HG03196 (cell line): ENCODE measurements around the gene IFT22.
A peak's percentile ranks its signal among the peaks of the same experiment; 100 is the strongest.
"Not testable (repeated sequence)": the region's sequence is repeated elsewhere in the genome, so short reads cannot be mapped to it uniquely, and the experiment has no call there.

Experiments
- ATAC-seq: cut with Tn5 transposase; IDR thresholded peaks from one replicate; pipeline ENCODE4 v1.9.1; 2021; ENCODE audit not compliant: unreplicated experiment

Gene IFT22

GRCh38 chr7:101321491-101322401 is at the start of gene IFT22:
Gene IFT22, minus strand, starts transcription at chr7:101321812. Its CDS starts 103 bp downstream, at chr7:101321709.
- ATAC-seq: peak; percentile 92

- no peak for ATAC-seq
Measured at GRCh38 chr7:101370836-101371235, 49.2 kb upstream of the IFT22 start.

- no peak for ATAC-seq
Measured at GRCh38 chr7:101368422-101369165, 47.0 kb upstream of the IFT22 start.

- no peak for ATAC-seq
Measured at GRCh38 chr7:101367676-101368075, 46.1 kb upstream of the IFT22 start.

- no peak for ATAC-seq
Measured at GRCh38 chr7:101365956-101366355, 44.3 kb upstream of the IFT22 start.

DNA sequence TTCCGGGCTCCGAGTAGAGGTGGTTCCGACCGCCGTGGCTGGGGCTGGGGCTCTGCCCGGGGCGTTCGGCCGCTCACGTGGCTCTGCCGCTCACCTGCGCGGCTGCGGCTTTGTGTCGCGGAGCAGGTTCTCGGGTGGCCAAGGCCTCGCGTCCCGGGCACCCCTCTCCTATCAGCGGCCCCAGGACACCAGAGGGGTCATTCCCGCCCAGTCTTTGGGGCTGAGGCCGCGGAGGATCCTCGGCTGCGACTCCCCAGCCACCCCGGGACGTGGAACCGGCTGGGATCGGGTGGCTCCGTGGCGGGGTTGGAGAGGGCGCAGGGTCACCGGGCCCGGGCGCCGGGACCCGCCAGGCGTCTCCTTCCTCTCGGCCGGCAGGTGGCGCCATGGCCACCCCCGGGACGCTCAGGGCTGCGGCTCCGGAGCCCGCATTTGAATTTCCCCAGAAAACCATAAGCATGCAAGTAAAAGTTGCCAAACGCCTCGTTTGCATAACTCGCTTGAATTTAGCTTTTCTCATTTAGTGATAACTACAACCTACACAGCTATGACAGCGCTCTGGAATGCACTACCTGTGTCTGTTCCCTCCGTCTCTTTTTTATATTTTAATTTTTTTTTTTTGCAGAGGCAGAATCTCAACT is 42.2 kb upstream of the IFT22 start:
- ATAC-seq: no peak

GRCh38 chr7:101363196-101363733 is 41.7 kb upstream of the IFT22 start:
- ATAC-seq: no peak

DNA sequence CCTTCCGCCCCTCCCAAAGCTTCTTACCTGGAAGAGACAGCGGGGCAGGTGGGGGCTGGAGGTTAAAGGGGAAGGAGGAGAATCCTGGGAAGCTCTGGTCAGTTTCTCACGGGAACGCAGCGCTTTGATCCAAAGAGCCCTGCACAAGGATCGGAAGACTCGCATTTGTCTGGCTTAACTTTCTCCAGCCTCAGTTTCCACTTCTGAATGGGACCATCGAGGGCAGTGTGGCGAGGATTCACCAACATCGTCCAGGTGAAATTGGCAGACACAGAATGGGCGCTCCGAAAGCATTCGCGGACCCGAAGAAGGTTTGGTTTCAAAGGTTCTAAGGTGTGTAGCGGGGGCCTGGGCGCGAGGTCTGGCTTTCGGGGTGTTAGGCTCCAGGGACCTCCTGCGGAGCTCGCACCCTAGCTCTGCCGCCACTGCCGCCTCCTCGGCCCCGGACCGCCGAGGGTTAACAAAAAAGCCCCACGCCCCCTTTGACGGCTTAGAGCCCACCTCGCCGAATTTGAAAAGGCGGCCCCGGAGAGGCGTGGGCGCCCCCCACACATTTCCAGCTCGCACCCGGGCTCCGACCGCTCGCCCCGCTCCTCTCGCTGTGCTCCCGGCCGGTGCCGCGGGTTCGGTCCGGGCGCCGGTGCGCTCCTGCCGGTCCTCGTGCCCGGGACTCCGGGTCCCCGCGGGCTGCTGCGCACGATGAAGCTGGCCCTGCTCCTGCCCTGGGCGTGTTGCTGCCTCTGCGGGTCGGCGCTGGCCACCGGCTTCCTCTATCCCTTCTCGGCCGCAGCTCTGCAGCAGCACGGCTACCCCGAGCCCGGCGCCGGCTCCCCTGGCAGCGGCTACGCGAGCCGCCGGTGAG is 41.0 kb upstream of the IFT22 start, which contains the start of gene COL26A1:
COL26A1 (plus strand) TSS at position 542 of the 862 bp plus-strand sequence; CDS start at position 700, 158 bp downstream.
- ATAC-seq: no peak

- ATAC-seq: no peak
Measured at GRCh38 chr7:101357433-101357832, 35.8 kb upstream of the IFT22 start.

GRCh38 chr7:101352920-101353308 is 31.3 kb upstream of the IFT22 start:
- no peak for ATAC-seq

DNA sequence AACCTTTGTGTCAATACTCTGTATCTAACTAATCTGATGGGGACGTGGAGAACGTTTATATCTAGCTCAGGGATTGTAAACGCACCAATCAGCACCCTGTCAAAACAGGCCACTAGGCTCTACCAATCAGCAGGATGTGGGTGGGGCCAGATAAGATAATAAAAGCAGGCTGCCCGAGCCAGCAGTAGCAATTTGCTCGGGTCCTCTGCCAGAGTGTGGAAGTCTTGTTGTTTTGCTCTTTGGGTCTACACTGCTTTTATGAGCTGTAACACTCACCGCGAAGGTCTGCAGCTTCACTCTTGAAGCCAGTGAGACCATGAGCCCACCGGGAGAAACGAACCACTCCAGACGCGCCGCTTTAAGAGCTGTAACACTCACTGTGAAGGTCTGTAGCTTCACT is 27.7 kb upstream of the IFT22 start:
- ATAC-seq: not testable (repeated sequence)

- ATAC-seq: not testable (repeated sequence)
Measured at GRCh38 chr7:101348456-101349067, 26.9 kb upstream of the IFT22 start.

DNA sequence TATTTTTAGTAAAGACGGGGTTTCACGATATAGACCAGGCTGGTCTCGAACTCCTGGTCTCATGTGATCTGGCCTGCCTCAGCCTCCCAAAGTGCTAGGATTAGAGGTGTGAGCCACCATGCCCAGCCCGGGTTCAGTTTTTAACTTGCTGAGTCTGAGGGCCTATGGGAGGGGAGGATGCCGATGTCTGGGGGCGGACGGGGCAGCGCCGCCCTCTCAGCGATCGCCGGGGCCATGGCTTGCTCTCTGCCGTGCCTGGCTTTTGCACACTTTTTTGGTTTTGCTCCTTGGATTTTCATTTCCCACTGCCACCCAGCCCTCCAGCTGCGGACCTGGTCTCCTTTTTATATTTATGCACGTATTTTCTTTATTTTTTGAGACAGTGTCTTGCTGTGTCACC is 25.9 kb upstream of the IFT22 start:
- no peak for ATAC-seq

GRCh38 chr7:101342892-101343291 is 21.3 kb upstream of the IFT22 start:
- ATAC-seq: no peak

DNA sequence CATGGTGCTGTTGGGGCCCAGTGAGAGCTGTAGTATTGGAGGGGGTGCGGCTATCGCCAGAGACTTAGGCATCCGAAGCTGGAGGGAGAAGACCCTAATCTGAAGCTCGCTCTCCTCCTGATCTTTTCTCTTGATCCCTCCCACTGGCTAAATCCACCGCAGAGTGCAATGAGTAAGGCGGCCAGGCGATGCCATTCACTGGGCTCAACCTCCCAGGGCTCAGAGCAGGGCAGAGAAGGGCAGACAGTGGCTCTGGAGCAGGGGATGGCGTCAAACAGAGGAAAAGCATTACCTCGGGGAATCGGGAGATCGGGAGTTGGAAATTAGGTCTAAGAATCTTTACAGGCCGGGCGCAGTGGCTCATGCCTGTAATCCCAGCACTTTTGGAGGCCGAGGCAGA is 18.8 kb upstream of the IFT22 start:
- ATAC-seq: no peak

- no peak for ATAC-seq
Measured at GRCh38 chr7:101333912-101334311, 12.3 kb upstream of the IFT22 start.

GRCh38 chr7:101332026-101332425 is 10.4 kb upstream of the IFT22 start:
- no peak for ATAC-seq

- ATAC-seq: no peak
Measured at GRCh38 chr7:101330011-101330484, 8.4 kb upstream of the IFT22 start.

DNA sequence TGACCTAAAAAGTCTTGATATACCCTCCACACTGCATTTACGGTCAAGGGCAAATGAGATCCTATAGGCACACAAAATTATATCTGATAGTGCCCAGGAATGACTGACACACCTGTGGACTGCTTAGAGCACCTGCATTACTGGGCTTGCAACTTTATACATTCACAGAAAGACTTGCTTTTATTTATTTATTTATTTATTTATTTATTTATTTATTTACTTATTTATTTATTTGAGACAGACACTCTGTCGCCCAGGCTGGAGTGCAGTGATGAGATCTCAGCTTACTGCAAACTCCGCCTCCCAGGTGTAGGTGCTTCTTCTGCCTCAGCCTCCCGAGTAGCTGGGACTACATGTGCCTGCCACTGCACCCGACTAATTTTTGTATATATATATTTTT is 6.5 kb upstream of the IFT22 start:
- ATAC-seq: no peak

GRCh38 chr7:101319401-101319800 is 2.2 kb downstream of the IFT22 start:
- no peak for ATAC-seq
